Upper lobe of right lung (tissue), 1 donor: ENCODE data around the gene MAP3K3. TPM values are rescaled to one million over a fixed set of nuclear protein-coding genes. Genes with fewer than 3 reads are reported as not detected.

ENCODE experiments used
- ATAC-seq: fragments of 200-7000 bp; cut with Tn5 transposase; one replicate; pipeline ENCODE4 v1.9.1; 2020; ENCODE audit warnings: mild to moderate bottlenecking, moderate library complexity
- DNase-seq: peaks from one replicate; pipeline ENCODE4 v3.0.0-alpha.2; 2020
- H3K27ac ChIP-seq: fragments of 200-600 bp; one replicate; pipeline ENCODE4 v1.8.0; 2022
- H3K27me3 ChIP-seq: fragments of 200-600 bp; one replicate; pipeline ENCODE4 v1.8.0; 2022; ENCODE audit warnings: mild to moderate bottlenecking
- H3K36me3 ChIP-seq: fragments of 200-600 bp; one replicate; pipeline ENCODE4 v1.8.0; 2022
- H3K4me1 ChIP-seq: fragments of 200-600 bp; one replicate; pipeline ENCODE4 v1.8.0; 2022
- H3K4me3 ChIP-seq: fragments of 200-600 bp; one replicate; pipeline ENCODE4 v1.8.0; 2022; ENCODE audit warnings: mild to moderate bottlenecking
- H3K9me3 ChIP-seq: fragments of 200-600 bp; one replicate; pipeline ENCODE4 v1.8.0; 2022
- CTCF ChIP-seq: fragments of 200-600 bp; IDR thresholded peaks from one replicate; pipeline ENCODE4 v1.8.0; 2022; ENCODE audit warnings: antibody characterized with exemption
- intact Hi-C: fragments of 100-400 bp; cut with DNase I; formaldehyde crosslinking; loops from one replicate; pipeline ENCODE4 v1.11.0; 2022
- total RNA-seq: library from RNA; stranded (reverse); fragmentation: NEBNext Ultra II Directional; extraction: Animal tissue kit (Norgen Biotek cat#: 25700); gene quantifications from one replicate; pipeline ENCODE4 v1.2.1, GENCODE V29; 2021
- donor health status: DM: no; HTN: yes; CAD: no; lungs with severe emphysema.

Gene MAP3K3
- total RNA-seq, 1 donor from 2014 or later: 57.5 TPM

GRCh38 chr17:63672856-63673255, 50.6 kb downstream of the MAP3K3 start:
- no peaks in the 10 kb centered on the region for H3K9me3 ChIP-seq
- no peak for DNase-seq
- no peak for ATAC-seq
- H3K27me3 ChIP-seq: no peaks in the 10 kb centered on the region
- no peak overlapping the region for H3K4me3 ChIP-seq
- H3K36me3 ChIP-seq: peaks cover 33% of the 10 kb centered on the region
- TF ChIP-seq CTCF: no peak
- H3K4me1 ChIP-seq: peaks cover 35% of the 10 kb centered on the region
- no peak overlapping the region for H3K27ac ChIP-seq
- intact Hi-C loops: no loop called here

DNA sequence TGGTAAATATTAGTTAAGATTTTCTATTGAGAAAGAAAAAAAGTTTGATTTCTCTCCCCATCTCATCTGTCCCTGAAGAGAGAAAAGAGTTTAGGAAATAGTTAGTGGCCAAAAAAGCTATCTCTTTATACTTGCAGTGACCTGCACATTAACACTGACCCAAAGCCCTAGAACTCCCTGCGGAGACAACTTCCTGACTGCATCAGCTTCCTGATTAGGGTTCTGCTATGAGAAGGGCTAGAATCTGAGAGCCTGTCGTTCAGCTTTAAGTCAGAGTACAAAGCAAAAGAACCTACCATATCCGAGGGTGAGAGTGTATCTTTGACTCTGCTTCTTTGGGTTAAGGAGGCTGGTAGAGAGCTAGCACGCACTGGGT, 53.0 kb downstream of the MAP3K3 start:
- Histone ChIP-seq H3K9me3 (no peaks in the 10 kb centered on the region), H3K27ac (peak overlapping the region; percentile 80), H3K36me3 (peaks cover 15% of the 10 kb centered on the region), H3K4me1 (peaks cover 41% of the 10 kb centered on the region), H3K27me3 (no peaks in the 10 kb centered on the region), H3K4me3 (no peak overlapping the region)
- ATAC-seq (peak; percentile 38), DNase-seq (no peak)
- no peak for TF ChIP-seq CTCF
- intact Hi-C loops: no loop called here

GRCh38 chr17:63675607-63676546, 53.7 kb downstream of the MAP3K3 start:
- intact Hi-C loops: no loop called here

DNA sequence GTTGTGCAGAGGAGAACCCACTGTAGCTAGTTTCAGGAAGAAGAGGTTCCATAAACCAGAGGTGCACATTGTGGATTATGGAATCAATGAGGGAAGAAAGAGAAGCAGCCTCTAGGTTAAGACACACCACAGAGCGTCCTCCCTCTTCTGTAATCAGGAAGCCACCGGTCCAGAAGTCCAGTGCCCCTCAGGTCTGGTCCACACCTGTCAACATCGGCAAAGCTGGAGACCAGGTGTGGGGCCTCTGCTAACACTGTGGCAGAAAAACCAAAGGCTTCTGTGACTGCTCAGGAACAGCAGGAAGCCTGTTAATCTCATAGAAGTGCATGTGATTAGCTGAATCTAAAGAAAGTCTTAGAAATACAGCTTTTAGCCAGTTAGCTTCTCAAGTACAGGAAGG, 54.4 kb downstream of the MAP3K3 start:
- H3K27me3 ChIP-seq: no peaks in the 10 kb centered on the region
- ATAC-seq: no peak
- H3K4me3 ChIP-seq: no peak overlapping the region
- peak overlapping the region; percentile 80 for H3K27ac ChIP-seq
- H3K9me3 ChIP-seq: no peaks in the 10 kb centered on the region
- peaks cover 16% of the 10 kb centered on the region for H3K36me3 ChIP-seq
- no peak for DNase-seq
- intact Hi-C loops: no loop called here
- no peak for TF ChIP-seq CTCF
- peaks cover 53% of the 10 kb centered on the region for H3K4me1 ChIP-seq

More at GRCh38 chr17:63675607-63676546, 53.7 kb downstream of the MAP3K3 start:
- Histone ChIP-seq H3K9me3 (no peaks in the 10 kb centered on the region), H3K4me1 (peaks cover 48% of the 10 kb centered on the region), H3K27me3 (no peaks in the 10 kb centered on the region), H3K36me3 (peaks cover 15% of the 10 kb centered on the region), H3K4me3 (no peak overlapping the region), H3K27ac (peak overlapping the region; percentile 80)
- TF ChIP-seq CTCF: no peak
- DNase-seq (peak; percentile 83), ATAC-seq (peak; percentile 91)

- Histone ChIP-seq H3K4me1 (peaks cover 50% of the 10 kb centered on the region), H3K36me3 (peaks cover 27% of the 10 kb centered on the region), H3K27me3 (no peaks in the 10 kb centered on the region), H3K27ac (no peak overlapping the region), H3K9me3 (no peaks in the 10 kb centered on the region), H3K4me3 (no peak overlapping the region)
- ATAC-seq (no peak), DNase-seq (no peak)
- intact Hi-C loops: no loop called here
- no peak for TF ChIP-seq CTCF
These were observed 57.0 kb downstream of the MAP3K3 start for GRCh38 chr17:63679214-63679613.
